HG03520 (cell line): ENCODE data around the gene CNTN4.

Experiments
- ATAC-seq: cut with Tn5 transposase; IDR thresholded peaks from one replicate; pipeline ENCODE4 v1.9.1; 2021; ENCODE audit warnings: mild to moderate bottlenecking, moderate library complexity; ENCODE audit not compliant: unreplicated experiment

The CNTN4 gene

GRCh38 chr3:2377281-2377680 lies 278.6 kb downstream of the CNTN4 start:
- no peak for ATAC-seq

- ATAC-seq: no peak
These were observed 292.4 kb downstream of the CNTN4 start for GRCh38 chr3:2390926-2391532.

GRCh38 chr3:2391896-2392295 lies 293.2 kb downstream of the CNTN4 start:
- ATAC-seq: no peak

- no peak for ATAC-seq
These were observed 294.3 kb downstream of the CNTN4 start for GRCh38 chr3:2392981-2393380.

- ATAC-seq: no peak
These were observed 316.4 kb downstream of the CNTN4 start for GRCh38 chr3:2415083-2415482.

- ATAC-seq: no peak
These were observed 322.3 kb downstream of the CNTN4 start for GRCh38 chr3:2420919-2421318.

- no peak for ATAC-seq
These were observed 324.5 kb downstream of the CNTN4 start for GRCh38 chr3:2423143-2423542.

- ATAC-seq: no peak
These were observed 342.9 kb downstream of the CNTN4 start for GRCh38 chr3:2441558-2441957.

GRCh38 chr3:2446146-2446545 lies 347.5 kb downstream of the CNTN4 start:
- no peak for ATAC-seq

GRCh38 chr3:2452249-2452648 lies 353.6 kb downstream of the CNTN4 start:
- no peak for ATAC-seq

GRCh38 chr3:2454865-2455264 lies 356.2 kb downstream of the CNTN4 start:
- no peak for ATAC-seq

- no peak for ATAC-seq
These were observed 358.1 kb downstream of the CNTN4 start for GRCh38 chr3:2456788-2457187.

- no peak for ATAC-seq
These were observed 360.1 kb downstream of the CNTN4 start for GRCh38 chr3:2458816-2459215.

- ATAC-seq: no peak
These were observed 367.2 kb downstream of the CNTN4 start for GRCh38 chr3:2465842-2466241.

GRCh38 chr3:2468816-2469215 lies 370.1 kb downstream of the CNTN4 start:
- ATAC-seq: no peak

- ATAC-seq: no peak
These were observed 378.3 kb downstream of the CNTN4 start for GRCh38 chr3:2476996-2477395.

GRCh38 chr3:2477620-2478019 lies 379.0 kb downstream of the CNTN4 start:
- ATAC-seq: no peak

- no peak for ATAC-seq
These were observed 385.7 kb downstream of the CNTN4 start for GRCh38 chr3:2484162-2485026.

GRCh38 chr3:2485027-2485375 lies 386.3 kb downstream of the CNTN4 start:
- ATAC-seq: no peak

- no peak for ATAC-seq
These were observed 397.1 kb downstream of the CNTN4 start for GRCh38 chr3:2495746-2496145.

- no peak for ATAC-seq
These were observed 406.2 kb downstream of the CNTN4 start for GRCh38 chr3:2504912-2505311.

- ATAC-seq: no peak
These were observed 408.1 kb downstream of the CNTN4 start for GRCh38 chr3:2506776-2507175.
